ENCODE measurements around the gene LMF1.

LMF1 gene

GRCh38 chr16:897200-897543 is 73.6 kb downstream of the LMF1 start:
- TF ChIP-seq, protein P1, sequence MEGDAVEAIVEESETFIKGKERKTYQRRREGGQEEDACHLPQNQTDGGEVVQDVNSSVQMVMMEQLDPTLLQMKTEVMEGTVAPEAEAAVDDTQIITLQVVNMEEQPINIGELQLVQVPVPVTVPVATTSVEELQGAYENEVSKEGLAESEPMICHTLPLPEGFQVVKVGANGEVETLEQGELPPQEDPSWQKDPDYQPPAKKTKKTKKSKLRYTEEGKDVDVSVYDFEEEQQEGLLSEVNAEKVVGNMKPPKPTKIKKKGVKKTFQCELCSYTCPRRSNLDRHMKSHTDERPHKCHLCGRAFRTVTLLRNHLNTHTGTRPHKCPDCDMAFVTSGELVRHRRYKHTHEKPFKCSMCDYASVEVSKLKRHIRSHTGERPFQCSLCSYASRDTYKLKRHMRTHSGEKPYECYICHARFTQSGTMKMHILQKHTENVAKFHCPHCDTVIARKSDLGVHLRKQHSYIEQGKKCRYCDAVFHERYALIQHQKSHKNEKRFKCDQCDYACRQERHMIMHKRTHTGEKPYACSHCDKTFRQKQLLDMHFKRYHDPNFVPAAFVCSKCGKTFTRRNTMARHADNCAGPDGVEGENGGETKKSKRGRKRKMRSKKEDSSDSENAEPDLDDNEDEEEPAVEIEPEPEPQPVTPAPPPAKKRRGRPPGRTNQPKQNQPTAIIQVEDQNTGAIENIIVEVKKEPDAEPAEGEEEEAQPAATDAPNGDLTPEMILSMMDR (IDR thresholded peaks at IDR 0.05; ENCODE audit: poor library complexity, severe bottlenecking) = no peak
- H3K27ac ChIP-seq (ENCODE audit: poor library complexity, severe bottlenecking) = no peak overlapping the region
- H3K4me3 ChIP-seq (ENCODE audit: severe bottlenecking) = no peak overlapping the region
- H3K4me1 ChIP-seq (ENCODE audit: insufficient read depth, poor library complexity, severe bottlenecking) = no peaks in the 10 kb centered on the region
- H3K9me3 ChIP-seq (ENCODE audit: severe bottlenecking) = no peaks in the 10 kb centered on the region
- H3K27me3 ChIP-seq (ENCODE audit: insufficient read depth, poor library complexity, severe bottlenecking) = no peaks in the 10 kb centered on the region
- H3K36me3 ChIP-seq (ENCODE audit: low read depth) = no peaks in the 10 kb centered on the region
- DNase-seq (ENCODE audit: low spot score) = no peak
- no peak for ATAC-seq (ENCODE audit: low read depth)

GRCh38 chr16:896261-897199 is 74.3 kb downstream of the LMF1 start:
- ATAC-seq (ENCODE audit: low read depth) = no peak
- Histone ChIP-seq H3K36me3 (ENCODE audit: low read depth) (no peaks in the 10 kb centered on the region), H3K4me1 (ENCODE audit: insufficient read depth, poor library complexity, severe bottlenecking) (no peaks in the 10 kb centered on the region), H3K27me3 (ENCODE audit: insufficient read depth, poor library complexity, severe bottlenecking) (no peaks in the 10 kb centered on the region), H3K4me3 (ENCODE audit: severe bottlenecking) (no peak overlapping the region), H3K9me3 (ENCODE audit: severe bottlenecking) (no peaks in the 10 kb centered on the region), H3K27ac (ENCODE audit: poor library complexity, severe bottlenecking) (no peak overlapping the region)
- TF ChIP-seq, protein P1 (IDR thresholded peaks at IDR 0.05; ENCODE audit: poor library complexity, severe bottlenecking) = no peak
- no peak for DNase-seq (ENCODE audit: low spot score)

DNA sequence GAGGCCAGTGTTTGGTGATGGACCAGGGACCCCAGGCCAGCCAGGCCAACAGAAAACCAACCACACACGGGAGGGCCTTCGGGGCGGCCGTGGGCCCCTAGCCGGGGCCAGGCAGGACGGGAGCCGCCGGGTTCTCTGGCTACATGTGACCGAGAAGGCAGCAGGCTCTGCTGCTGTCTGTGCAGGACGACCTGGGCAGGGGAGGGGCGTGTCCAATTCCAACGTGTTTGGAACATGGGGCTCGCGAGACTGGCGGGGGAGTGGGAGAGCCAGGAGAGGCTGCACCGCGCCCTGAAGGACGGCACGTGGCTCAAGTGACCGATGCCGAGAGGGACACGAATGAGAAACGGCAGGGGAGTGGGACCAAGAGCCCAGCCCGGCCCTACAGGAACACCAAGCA is 75.4 kb downstream of the LMF1 start:
- no peak overlapping the region for H3K27ac ChIP-seq (ENCODE audit: poor library complexity, severe bottlenecking)
- no peak for ATAC-seq (ENCODE audit: low read depth)
- H3K27me3 ChIP-seq (ENCODE audit: insufficient read depth, poor library complexity, severe bottlenecking) = no peaks in the 10 kb centered on the region

DNA sequence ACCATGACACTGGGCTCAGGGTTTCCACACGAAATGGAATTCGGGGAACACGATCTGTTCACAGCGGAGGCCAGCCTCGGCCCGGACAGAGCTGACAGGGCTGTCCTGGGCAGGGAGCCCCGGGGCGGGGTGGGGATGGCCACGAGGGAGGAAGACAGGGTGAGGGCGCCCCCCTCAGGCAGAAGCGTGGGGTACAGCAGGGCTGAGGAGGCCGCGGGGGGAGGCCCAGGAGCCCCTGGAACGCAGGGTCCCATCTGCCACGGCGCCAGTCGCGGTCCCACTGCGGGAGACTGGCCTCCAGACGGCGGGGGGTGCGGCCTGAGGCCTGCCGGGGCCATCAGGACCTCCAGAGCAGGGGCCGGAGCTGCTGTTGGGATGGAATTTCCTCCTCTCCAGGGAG is 75.9 kb downstream of the LMF1 start:
- ATAC-seq (ENCODE audit: low read depth) = no peak
- TF ChIP-seq, protein P1 (IDR thresholded peaks at IDR 0.05; ENCODE audit: poor library complexity, severe bottlenecking) = no peak
- no peak for DNase-seq (ENCODE audit: low spot score)

More for the DNA sequence above, 75.4 kb downstream of the LMF1 start:
- H3K36me3 ChIP-seq (ENCODE audit: low read depth) = no peaks in the 10 kb centered on the region
- DNase-seq (ENCODE audit: low spot score) = no peak
- TF ChIP-seq, protein P1 (IDR thresholded peaks at IDR 0.05; ENCODE audit: poor library complexity, severe bottlenecking) = no peak
- no peaks in the 10 kb centered on the region for H3K4me1 ChIP-seq (ENCODE audit: insufficient read depth, poor library complexity, severe bottlenecking)
- H3K9me3 ChIP-seq (ENCODE audit: severe bottlenecking) = no peaks in the 10 kb centered on the region
- no peak overlapping the region for H3K4me3 ChIP-seq (ENCODE audit: severe bottlenecking)

GRCh38 chr16:894136-894535 is 76.6 kb downstream of the LMF1 start:
- ATAC-seq (ENCODE audit: low read depth) (no peak), DNase-seq (ENCODE audit: low spot score) (no peak)
- Histone ChIP-seq H3K27me3 (ENCODE audit: insufficient read depth, poor library complexity, severe bottlenecking) (no peaks in the 10 kb centered on the region), H3K36me3 (ENCODE audit: low read depth) (no peaks in the 10 kb centered on the region), H3K27ac (ENCODE audit: poor library complexity, severe bottlenecking) (no peak overlapping the region), H3K9me3 (ENCODE audit: severe bottlenecking) (no peaks in the 10 kb centered on the region), H3K4me3 (ENCODE audit: severe bottlenecking) (no peak overlapping the region), H3K4me1 (ENCODE audit: insufficient read depth, poor library complexity, severe bottlenecking) (no peaks in the 10 kb centered on the region)
- TF ChIP-seq, protein P1 (IDR thresholded peaks at IDR 0.05; ENCODE audit: poor library complexity, severe bottlenecking) = no peak

More for the DNA sequence above, 75.9 kb downstream of the LMF1 start:
- Histone ChIP-seq H3K9me3 (ENCODE audit: severe bottlenecking) (no peaks in the 10 kb centered on the region), H3K4me1 (ENCODE audit: insufficient read depth, poor library complexity, severe bottlenecking) (no peaks in the 10 kb centered on the region), H3K27ac (ENCODE audit: poor library complexity, severe bottlenecking) (no peak overlapping the region), H3K4me3 (ENCODE audit: severe bottlenecking) (no peak overlapping the region), H3K36me3 (ENCODE audit: low read depth) (no peaks in the 10 kb centered on the region), H3K27me3 (ENCODE audit: insufficient read depth, poor library complexity, severe bottlenecking) (no peaks in the 10 kb centered on the region)

Data from RWPE2 (cell line).